Vagina (tissue), 2 donors: ENCODE data around the gene CRB1. TPM values are rescaled to one million over a fixed set of nuclear protein-coding genes. Genes with fewer than 3 reads are reported as not detected.

Experiments
- DNase-seq, 2 donors: peaks; one replicate each; pipeline ENCODE4 v3.0.0-alpha.2; 2017; ENCODE audit errors: extremely low spot score in 2 of 2
- H3K27ac ChIP-seq: fragments of 200-600 bp; sonication (generic); one replicate; pipeline ENCODE4 v1.5.1; 2019
- H3K27me3 ChIP-seq: fragments of 200-600 bp; sonication (generic); one replicate; pipeline ENCODE4 v1.5.1; 2019
- H3K36me3 ChIP-seq, 2 donors: fragments of 200-600 bp; sonication (generic); one replicate each; pipeline ENCODE4 v1.5.1; 2017 to 2019
- H3K4me1 ChIP-seq: fragments of 200-600 bp; sonication (generic); one replicate; pipeline ENCODE4 v1.5.1; 2019
- H3K4me3 ChIP-seq, 2 donors: fragments of 200-600 bp; sonication (generic); 1 replicate in 1 of 2; 2 replicates in 1 of 2; pipeline ENCODE4 v1.5.1; 2016 to 2019
- H3K9me3 ChIP-seq: fragments of 200-600 bp; sonication (generic); one replicate; pipeline ENCODE4 v1.5.1; 2019
- CTCF ChIP-seq, 3 experiments: fragments of 450-650 bp in 2 of 3; fragments of 200-600 bp in 1 of 3; sonication (generic) in 1 of 3; IDR thresholded peaks; one replicate each; pipeline ENCODE4 v1.5.1; 2017 to 2019; ENCODE audit warnings: antibody characterized with exemption in 3 of 3, mild to moderate bottlenecking in 2 of 3, moderate library complexity in 2 of 3
- POLR2A ChIP-seq, 2 donors: fragments of 450-650 bp; IDR thresholded peaks; one replicate each; pipeline ENCODE4 v1.6.1; 2017; ENCODE audit warnings: antibody characterized with exemption in 2 of 2, mild to moderate bottlenecking in 2 of 2, moderate library complexity in 2 of 2
- POLR2AphosphoS5 ChIP-seq, 2 donors: sonication (generic); formaldehyde crosslinking; IDR thresholded peaks; one replicate each; pipeline ENCODE4 v1.9.0; 2017; ENCODE audit warnings: antibody characterized with exemption in 2 of 2, mild to moderate bottlenecking in 2 of 2, low read depth in 1 of 2; ENCODE audit not compliant: insufficient read depth in 1 of 2
- intact Hi-C: fragments of 100-400 bp; cut with DNase I; formaldehyde crosslinking; loops from one replicate; pipeline ENCODE4 v1.15.1; 2023
- total RNA-seq: library from RNA; depleted of rRNA; stranded (reverse); fragments of >200 nt; gene quantifications from one replicate; pipeline ENCODE4 v1.2.3, GENCODE V29; 2016

Gene CRB1
- total RNA-seq, 1 donor from 2014 or later: not detected

GRCh38 chr1:197250616-197251015 lies 17.4 kb upstream of the CRB1 start:
- H3K27me3 ChIP-seq: no peaks in the 10 kb centered on the region
- intact Hi-C loops: no loop called here
- no peak overlapping the region for H3K4me3 ChIP-seq
- H3K9me3 ChIP-seq: no peaks in the 10 kb centered on the region
- H3K27ac ChIP-seq: no peak overlapping the region
- H3K4me1 ChIP-seq: no peaks in the 10 kb centered on the region
- DNase-seq: no peak
- no peaks in the 10 kb centered on the region for H3K36me3 ChIP-seq
- TF ChIP-seq CTCF (IDR thresholded peaks at IDR 0.05) (no peak), POLR2A (IDR thresholded peaks at IDR 0.05) (no peak), POLR2AphosphoS5 (IDR thresholded peaks at IDR 0.05; ENCODE audit: insufficient read depth in 1 of 2, low read depth in 1 of 2) (no peak)

GRCh38 chr1:197252973-197253372 lies 15.1 kb upstream of the CRB1 start:
- H3K9me3 ChIP-seq: no peaks in the 10 kb centered on the region
- no peaks in the 10 kb centered on the region for H3K4me1 ChIP-seq
- TF ChIP-seq POLR2AphosphoS5 (IDR thresholded peaks at IDR 0.05; ENCODE audit: insufficient read depth in 1 of 2, low read depth in 1 of 2) (no peak), CTCF (IDR thresholded peaks at IDR 0.05) (no peak), POLR2A (IDR thresholded peaks at IDR 0.05) (no peak)
- intact Hi-C loops: no loop called here
- no peak overlapping the region for H3K4me3 ChIP-seq
- H3K36me3 ChIP-seq: no peaks in the 10 kb centered on the region
- no peak overlapping the region for H3K27ac ChIP-seq
- H3K27me3 ChIP-seq: no peaks in the 10 kb centered on the region
- DNase-seq: no peak

- no peaks in the 10 kb centered on the region for H3K4me1 ChIP-seq
- no peaks in the 10 kb centered on the region for H3K27me3 ChIP-seq
- no peaks in the 10 kb centered on the region for H3K36me3 ChIP-seq
- intact Hi-C loops: no loop called here
- H3K27ac ChIP-seq: no peak overlapping the region
- DNase-seq: no peak
- no peak overlapping the region for H3K4me3 ChIP-seq
- H3K9me3 ChIP-seq: no peaks in the 10 kb centered on the region
- TF ChIP-seq POLR2AphosphoS5 (IDR thresholded peaks at IDR 0.05; ENCODE audit: insufficient read depth in 1 of 2, low read depth in 1 of 2): no peak
- no peak for TF ChIP-seq CTCF (IDR thresholded peaks at IDR 0.05)
- TF ChIP-seq POLR2A (IDR thresholded peaks at IDR 0.05): no peak
These were observed 13.2 kb upstream of the CRB1 start for GRCh38 chr1:197254866-197255265.

GRCh38 chr1:197264936-197265567 lies 3.0 kb upstream of the CRB1 start:
- no peak overlapping the region for H3K4me3 ChIP-seq
- intact Hi-C loops: no loop called here
- no peaks in the 10 kb centered on the region for H3K27me3 ChIP-seq
- TF ChIP-seq POLR2AphosphoS5 (IDR thresholded peaks at IDR 0.05; ENCODE audit: insufficient read depth in 1 of 2, low read depth in 1 of 2): no peak
- TF ChIP-seq POLR2A (IDR thresholded peaks at IDR 0.05): no peak
- TF ChIP-seq CTCF (IDR thresholded peaks at IDR 0.05): no peak
- H3K4me1 ChIP-seq: no peaks in the 10 kb centered on the region
- H3K27ac ChIP-seq: no peak overlapping the region
- H3K9me3 ChIP-seq: no peaks in the 10 kb centered on the region
- H3K36me3 ChIP-seq: no peaks in the 10 kb centered on the region
- DNase-seq: no peak

GRCh38 chr1:197269053-197269452 lies 1.0 kb downstream of the CRB1 start:
- intact Hi-C loops: no loop called here
- Histone ChIP-seq H3K4me1 (no peaks in the 10 kb centered on the region), H3K4me3 (no peak overlapping the region), H3K36me3 (no peaks in the 10 kb centered on the region), H3K27ac (no peak overlapping the region), H3K9me3 (no peaks in the 10 kb centered on the region), H3K27me3 (no peaks in the 10 kb centered on the region)
- DNase-seq: no peak
- no peak for TF ChIP-seq CTCF (IDR thresholded peaks at IDR 0.05)
- no peak for TF ChIP-seq POLR2A (IDR thresholded peaks at IDR 0.05)
- no peak for TF ChIP-seq POLR2AphosphoS5 (IDR thresholded peaks at IDR 0.05; ENCODE audit: insufficient read depth in 1 of 2, low read depth in 1 of 2)
